ENCODE measurements around the gene ASCC1.
"Not testable (repeated sequence)": the region's sequence is repeated elsewhere in the genome, so short reads cannot be mapped to it uniquely, and the experiment has no call there.

The ASCC1 gene

DNA sequence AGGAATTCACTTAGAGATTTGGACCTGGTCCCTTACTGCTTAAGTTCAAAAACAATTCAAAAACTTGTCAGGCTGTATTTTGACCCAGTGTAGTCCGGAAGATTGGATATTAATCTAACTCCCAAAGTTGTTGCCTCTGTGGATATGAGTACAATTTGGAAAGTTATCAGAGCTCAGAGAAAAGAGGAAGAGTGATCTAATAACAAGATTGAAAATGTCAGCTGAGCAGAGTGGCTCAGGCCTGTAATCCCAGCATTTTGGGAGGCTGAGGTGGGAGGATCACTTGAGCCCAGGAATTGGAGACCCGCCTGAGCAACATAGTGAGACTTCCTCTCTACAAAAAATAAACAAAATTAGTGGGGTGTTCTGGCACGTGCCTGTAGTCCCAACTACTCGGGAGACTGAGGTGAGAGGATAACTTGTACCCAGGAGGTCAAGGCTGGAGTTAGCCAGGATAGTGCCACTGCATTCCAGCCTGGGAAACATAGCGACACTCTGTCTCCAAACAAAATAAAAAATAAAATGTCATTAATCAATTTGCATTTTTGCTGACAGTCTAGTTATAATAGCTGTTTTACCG is 3.2 kb upstream of the ASCC1 start:
- no peak for DNase-seq

DNA sequence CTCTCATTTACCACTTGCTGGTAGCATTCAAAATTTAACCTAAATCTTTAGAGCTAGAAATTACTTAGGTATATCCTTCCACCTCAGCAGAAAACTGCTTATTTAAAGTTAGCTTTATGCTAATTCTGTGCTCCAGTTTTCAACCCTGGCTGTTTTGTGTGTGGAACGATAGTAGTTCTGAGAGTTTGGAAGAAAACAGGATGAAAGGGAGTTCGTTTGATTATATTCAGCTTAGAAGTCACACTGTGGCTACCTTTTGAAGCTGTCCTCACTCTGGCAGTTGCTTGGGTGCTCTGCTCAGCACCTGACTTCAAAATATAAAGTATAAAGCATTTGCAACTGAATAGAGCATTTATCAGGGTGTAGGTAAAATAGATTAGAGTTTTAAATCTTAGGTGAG is 2.6 kb upstream of the ASCC1 start:
- DNase-seq, result no peak

DNA sequence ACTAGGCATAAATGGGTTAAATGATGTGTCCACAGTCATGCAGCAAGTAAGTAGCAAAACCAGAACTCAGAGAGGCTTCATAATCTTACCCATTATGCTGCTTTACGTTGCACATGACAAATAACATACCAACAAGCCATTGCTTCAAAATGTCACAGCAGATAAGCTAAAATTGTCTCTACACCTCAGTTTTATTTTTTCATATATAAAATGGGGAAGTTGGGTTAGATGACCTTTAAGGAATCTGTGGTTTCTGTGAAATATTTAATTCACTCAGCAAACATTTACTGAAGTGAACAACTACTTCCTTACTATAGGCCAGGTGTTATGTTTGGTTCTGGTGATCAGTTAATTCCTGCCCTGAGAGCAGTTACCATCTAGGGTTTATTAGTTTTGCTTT is 2.2 kb upstream of the ASCC1 start:
- no peak for DNase-seq

DNA sequence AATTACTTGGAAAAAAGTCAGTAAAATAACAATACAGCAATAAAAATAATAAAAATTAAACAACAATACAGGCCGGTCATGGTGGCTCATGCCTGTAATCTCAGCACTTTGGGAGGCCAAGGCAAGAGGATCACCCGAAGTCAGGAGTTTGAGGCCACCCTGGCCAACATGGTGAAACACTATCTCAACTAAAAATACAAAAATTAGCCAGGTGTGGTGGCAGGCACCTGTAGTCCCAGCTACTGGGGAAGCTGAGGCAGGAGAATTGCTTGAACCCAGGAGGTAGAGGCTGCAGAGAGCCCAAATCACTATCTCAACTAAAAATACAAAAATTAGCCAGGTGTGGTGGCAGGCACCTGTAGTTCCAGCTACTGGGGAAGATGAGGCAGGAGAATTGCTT is 4.2 kb downstream of the ASCC1 start:
- not testable (repeated sequence) for DNase-seq

DNA sequence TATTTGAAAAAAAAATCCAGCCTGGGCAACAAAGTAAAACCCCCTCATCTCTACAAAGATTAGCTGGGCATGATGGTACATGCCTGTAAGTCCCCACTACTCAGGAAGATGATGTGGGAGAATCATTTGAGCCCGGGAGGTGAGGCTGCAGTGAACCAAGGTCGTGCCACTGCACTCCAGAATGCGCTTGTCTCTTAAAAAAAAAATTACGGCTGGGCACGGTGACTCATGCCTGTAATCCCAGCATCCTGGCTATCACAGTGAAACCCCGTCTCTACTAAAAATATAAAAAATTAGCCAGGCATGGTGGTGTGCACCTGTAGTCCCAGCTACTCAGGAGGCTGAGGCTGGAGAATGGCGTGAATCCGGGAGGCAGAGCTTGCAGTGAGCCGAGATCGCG is 4.7 kb downstream of the ASCC1 start:
- DNase-seq, result not testable (repeated sequence)

DNA sequence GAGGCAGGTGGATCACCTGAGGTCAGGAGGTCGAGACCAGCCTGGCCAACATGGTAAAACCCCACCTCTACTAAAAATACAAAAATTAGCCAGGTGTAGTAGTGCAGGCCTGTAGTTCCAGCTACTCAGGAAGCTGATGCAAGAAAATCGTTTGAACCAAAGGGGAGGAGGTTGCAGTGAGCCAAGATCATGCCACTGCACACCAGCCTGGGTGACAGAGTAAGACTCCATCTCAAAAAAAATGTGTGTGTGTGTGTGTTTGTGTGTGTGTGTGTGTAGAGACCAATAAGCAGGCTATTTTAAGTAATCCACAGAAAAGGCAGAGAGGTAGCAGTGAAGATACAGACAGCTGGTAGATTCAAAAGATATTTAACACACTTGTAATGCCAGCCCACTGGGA is 7.5 kb downstream of the ASCC1 start:
- not testable (repeated sequence) for DNase-seq

DNA sequence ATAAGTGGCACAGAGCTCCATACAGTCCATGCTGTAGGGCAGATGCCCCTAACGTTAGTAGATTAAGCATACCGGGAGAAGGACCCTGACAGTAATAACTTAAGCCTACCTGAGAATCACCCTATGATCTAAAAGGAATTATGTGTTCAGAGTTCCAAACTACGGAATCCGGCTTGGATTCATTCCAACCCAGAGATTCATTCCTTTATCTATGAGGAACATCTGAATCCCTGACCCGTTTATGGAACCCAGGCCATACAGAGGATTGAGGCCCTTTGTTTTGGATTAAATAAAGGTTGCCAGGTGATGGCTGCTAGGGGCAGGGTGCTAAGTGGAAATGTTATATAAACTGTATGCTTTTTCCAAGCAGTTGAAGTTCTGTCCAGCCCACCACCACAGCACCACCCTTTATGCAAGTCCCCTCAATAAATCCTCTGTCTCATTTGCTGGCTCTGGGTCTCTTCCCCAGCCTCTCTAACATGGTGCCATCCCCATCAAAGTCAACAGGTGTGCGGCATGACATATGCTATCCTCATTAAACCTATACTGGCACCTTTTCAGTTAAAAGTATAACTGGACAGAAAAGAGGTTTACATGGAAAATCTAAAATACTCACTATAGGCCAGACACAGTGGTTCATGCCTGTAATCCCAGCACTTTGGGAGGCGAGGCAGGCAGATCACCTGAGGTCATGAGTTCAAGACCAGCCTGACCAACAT is 9.4 kb downstream of the ASCC1 start:
- no peak for DNase-seq

DNA sequence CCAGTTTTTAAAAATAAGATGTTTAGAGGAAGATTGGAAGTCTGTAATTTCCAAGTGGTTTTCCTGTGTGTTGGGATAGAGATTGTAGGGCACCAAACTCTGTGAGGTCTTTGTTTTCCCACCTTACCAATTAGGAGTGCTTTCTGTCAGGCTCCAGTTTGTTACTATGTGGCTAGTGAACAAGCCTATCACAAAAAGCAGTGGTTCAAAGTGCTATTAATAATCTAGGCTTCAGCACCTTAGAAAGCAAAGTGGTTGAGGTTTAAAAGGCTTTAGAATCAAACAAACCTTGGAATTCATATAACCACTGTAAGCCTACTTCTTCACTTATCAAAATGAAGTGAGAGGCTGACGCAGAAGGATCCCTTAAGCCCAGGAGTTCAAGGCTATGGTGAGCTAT is 11.4 kb downstream of the ASCC1 start:
- DNase-seq, result no peak

DNA sequence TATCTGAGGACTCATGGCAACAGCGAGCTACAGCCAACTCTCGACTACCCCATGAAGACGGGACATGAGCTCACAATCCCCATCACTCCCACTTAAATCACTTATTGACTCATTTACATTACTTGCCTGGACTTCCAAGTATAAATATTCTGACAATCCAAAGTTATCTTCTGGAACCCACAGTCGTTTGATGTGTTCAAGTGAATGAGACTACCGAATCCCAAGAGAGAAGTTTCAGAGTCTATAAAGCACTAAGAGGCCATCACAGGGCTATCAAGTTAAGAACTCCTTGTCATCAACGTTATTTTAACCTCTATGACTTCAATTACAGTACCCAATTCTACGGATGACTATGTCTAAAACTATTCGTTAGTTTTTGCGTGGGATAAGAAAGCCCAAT is 11.8 kb downstream of the ASCC1 start:
- DNase-seq, result no peak

DNA sequence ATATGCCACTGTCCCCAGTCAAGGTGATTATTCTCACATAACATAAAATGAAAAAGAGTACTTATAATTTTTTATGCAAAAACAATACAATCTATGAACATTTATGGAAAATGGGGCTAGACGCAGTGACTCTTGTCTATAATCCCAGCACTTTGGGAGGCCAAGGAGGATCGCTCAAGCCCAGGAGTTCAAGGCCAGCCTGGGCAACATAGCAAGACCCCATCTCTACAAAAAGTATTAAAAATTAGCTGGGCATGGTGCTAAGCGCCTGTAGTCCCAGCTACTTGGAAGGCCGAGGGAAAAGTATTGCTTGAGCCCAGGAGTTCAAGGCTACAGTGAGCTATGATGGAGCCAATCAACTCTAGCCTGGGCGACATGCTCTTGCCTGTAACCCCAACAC is 14.8 kb downstream of the ASCC1 start:
- DNase-seq, result no peak

DNA sequence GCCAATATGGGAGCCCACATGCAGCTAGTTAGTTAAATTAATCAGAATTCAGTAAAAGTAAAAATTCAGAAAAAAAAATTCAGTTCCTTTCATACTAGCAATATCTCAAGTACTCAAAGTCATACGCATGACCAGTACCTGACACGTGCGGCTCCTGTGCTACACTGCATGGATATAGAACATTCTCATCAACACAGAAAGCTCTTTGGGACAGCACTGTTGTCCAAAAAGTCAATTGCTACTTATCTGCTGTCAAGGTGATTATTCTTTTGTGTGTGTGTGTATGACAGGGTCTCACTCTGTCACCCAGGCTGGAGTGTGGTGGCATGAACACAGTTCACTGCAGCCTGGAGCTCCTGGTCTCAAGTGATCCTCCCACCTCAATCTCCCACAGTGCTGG is 15.2 kb downstream of the ASCC1 start:
- DNase-seq, result no peak

DNA sequence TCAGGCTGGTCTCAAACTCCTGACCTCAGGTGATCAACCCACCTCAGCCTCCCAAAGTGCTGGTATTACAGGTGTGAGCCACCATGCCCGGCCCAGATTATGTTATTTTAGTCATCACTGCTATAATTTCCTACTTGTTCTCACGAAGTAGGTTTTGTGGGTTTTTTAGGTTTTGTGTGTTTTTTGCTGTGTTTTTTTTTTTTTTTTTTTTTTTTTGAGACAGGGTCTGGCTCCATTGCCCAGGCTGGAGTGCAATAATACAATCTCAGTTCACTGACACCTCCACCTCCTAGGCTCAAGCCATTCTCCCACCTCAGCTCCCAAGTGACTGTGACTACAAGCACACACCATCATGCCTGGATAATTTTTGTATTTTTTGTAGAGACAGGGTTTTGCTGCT is 21.1 kb downstream of the ASCC1 start:
- no peak for DNase-seq

DNA sequence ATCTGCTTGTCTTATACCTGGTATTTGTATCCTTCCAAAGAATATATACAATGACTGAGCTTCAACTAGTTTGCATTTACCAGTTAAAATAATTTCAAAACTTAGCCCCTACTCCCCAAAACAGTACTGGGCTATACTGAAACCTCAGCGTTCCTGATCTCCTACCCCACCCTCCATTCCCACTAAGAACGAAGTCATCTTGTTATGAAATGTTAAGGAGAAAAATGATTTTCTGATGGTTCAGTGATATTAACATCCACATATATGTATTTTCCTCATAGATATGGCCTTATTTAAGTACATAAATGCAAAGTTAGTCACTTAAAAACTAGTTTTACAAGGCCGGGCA is 29.1 kb downstream of the ASCC1 start:
- DNase-seq, result no peak

DNA sequence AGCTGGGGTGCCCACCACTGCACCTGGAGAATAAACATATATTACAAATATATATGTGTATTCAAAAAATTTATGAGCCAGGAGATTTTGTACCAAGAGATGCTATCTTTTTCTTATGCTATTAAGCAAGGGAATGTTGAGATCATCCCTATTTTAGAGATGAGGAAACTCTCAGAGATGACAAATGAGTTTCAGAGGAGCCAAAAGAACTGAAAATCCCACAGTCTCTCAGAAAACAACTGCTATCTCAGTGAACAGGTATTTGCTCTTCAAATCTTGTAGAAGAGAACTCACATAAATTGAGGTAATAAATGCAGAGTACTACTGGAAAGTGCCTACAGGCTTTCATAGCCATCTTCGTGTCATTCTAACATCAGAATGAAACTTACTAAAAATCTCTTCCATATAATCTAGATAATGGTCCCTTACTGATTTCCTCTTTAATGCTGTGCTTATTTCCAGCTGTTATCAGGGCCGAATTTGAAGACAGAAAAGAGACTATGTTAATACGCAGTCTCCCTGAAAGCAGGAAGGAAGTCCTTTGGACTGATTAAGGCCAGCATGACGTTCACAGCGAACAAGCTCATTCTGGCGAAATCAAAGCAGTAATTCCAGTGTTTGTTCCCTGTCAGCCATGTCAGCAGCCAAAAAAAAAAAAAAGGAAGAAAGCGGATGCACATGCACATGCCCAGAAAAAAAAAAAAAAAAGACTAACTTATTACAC is 29.7 kb downstream of the ASCC1 start:
- DNase-seq, result no peak

DNA sequence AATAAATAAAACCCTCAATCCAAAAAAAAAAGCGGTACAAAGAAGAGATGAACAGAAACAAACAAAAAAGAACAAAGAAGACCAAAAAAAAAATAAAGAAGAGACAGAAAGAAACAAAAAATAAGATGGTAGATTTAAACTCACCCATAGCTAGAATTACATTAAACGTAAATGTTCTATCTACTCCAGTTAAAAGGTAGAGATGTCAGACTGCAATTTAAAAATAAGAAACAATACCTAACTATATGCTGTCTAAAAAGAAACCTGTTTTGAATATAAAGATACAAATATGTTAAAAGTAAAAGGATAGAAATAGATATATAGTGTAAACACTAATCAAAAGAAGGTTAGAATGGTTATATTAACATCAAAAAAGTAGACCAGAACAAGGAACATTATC is 31.9 kb downstream of the ASCC1 start:
- no peak for DNase-seq

DNA sequence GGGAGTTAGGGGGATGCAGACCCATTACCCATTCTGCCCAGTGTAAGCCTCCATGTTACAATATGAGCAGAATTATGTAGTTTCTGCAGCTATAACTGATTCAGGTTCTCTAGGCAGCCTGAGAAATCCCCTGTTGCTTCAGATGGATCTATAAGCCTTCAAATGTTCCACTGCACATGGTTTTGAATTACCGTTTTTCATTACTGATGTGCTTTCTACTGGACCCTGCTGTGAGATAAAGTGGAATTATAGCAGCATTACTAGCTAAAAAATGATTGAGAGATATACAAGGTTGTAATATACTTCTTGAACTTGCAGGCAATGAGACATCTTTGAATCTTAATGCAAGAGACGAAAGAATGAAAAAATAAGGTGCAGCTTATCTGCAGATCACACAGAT is 38.6 kb downstream of the ASCC1 start:
- DNase-seq, result no peak

DNA sequence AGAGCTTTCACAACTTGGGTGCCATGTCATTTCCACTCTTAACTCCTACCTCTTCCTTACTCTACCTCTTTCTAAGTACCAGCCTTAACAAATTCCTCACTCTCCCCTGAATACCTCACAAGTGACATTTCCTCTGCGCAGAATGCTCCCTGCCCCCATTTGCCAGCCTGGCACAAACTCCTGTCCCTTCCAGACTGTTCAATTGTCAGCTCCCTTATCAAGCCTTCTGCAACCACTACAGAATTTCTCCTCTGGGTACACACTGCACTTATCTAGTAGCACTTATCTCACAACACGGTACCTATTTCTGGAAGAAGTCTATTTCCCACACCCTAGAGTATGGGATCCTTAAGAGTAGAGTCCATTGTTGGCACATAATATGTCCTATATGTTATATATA is 39.4 kb downstream of the ASCC1 start:
- DNase-seq, result no peak

DNA sequence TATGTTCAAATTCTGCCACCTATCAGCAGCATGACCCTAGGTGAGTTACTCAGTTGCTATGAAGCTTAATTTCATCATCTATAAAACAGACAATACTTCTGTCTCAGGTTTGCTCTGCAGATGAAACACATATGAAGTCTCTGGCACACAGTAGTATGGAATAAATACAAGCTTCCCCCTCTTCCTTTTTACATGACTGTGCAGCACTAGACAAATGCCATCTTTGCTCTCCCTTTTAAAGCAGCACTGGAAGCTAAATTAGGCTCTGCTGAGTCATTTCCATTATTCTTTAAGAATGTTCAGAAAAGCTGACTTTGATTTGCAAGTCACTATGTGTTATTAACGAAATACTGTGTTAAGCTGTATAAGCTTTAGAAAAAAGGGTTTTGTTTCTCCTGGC is 40.9 kb downstream of the ASCC1 start:
- no peak for DNase-seq

DNA sequence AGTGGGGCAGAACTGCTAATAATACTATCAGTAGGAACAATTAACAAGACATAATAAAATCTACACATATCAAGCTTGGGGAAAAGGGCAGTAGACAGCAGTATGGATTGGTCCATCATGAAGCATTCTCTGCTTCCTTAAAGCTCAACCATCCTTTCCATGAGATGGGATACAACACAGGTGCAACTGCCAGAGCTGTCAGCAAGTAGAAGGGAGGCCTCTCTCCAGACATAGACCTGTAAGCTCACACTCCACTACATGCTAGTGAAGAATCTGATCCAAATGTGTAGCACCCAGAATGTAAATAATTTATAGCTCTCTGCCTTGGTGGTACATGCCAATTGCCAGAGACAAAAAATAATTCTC is 41.8 kb downstream of the ASCC1 start:
- DNase-seq, result no peak

DNA sequence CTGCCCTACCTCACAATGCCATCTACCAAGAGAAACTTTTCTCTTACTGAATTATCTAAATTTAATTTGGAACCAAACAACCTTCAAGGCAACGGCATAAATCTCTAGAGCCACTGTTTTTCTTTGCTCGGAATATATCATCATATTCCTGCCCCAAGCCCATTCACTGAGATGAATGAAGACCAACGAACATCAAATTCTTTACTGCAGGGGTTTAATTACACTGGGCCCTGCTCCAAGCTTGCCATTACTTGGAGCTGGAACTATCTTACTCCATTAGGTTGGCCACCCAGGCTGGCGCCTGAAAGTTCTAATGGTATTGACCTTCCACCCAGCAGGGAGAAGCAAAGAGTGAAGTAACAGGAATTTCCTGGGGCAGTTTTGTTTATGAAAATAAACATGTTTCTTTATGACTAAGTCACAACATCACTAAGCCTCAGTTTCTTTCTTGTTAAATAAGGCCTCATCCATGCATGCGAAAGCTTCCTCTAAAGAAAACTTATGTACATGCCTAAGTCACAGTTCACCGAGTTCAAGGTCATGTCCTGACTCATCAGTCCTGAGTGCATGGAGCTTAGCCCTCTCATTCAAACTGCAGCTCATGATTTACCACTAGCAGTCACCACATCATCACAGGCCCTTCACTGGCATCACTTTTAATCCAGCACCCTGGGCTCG is 42.3 kb downstream of the ASCC1 start:
- DNase-seq, result no peak

DNA sequence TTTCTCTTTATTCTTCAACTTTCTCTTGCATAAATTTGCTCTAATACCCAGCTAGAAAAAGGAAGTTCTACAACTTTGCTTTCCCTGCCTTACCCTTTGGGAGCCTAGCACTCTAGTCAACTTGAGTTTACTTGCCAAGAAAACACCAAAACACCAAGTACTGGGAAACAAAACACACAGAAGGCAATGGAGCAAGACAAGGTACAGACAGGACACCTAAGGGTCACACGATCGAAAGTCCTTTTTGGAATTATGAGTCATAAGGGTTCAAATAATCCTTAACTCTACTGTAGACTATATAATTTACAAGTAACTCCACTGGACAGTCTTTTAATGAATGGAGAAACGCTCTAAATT is 42.8 kb downstream of the ASCC1 start:
- no peak for DNase-seq

DNA sequence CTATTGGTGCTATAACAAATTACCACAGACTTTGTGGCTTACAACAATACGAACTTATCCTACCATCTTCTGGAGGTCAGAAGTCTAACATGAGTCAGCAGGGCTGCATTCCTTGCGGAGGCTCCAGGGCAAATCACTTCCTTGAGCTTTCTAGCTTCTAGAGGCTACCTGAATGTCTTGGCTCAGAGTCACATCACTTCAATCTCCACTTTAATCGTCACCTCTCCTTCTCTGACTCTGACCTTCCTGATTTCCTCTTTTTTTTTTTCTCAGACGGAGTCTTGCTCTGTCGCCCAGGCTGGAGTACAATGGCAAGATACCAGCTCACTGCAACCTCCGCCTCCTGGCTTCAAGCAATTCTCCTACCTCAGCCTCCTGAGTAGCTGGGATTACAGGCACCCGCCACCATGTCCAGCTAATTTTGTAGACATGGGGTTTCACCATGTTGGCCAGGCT is 44.9 kb downstream of the ASCC1 start:
- DNase-seq, result no peak

DNA sequence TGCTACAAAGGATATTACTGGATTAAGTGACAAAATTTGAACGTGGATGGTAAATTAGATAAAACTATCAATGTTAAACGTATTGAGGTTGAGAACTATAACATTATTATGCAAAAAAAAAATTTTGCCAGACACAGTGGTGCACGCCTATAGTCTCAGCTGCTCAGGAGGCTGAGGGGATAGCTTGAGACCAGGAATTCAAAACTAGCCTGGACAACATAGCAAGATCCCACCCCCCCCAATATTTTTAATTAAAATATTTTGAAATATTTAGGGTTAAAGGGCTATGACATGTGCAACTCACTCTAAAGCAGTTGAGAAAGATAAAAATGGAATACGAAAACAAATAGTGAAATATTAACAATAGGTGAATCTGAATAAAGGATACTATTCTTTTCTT is 45.3 kb downstream of the ASCC1 start:
- no peak for DNase-seq

DNA sequence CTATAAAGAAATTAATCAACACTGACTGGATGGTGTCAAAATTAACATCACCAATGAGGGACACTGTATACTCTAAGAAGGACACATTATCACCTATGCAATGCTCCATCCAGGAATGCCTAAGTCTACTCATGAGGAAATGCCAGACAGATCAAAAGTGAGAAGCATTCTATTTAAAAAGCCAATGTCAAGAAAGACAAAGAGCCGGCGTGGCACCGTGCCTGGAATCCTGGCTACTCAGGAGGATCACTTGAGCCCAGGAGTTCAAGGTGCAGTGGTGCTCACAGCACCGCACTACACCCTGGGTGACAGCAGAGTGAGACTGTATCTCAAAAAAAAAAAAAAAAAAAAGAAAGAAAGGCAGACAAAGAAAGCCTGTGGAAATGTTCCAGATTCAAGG is 45.8 kb downstream of the ASCC1 start:
- no peak for DNase-seq

Data from left hindlimb (tissue), 1 donor.